DMS153 treated with DMSO at 0.1 percent for 48 hours (cell line): ENCODE data around the gene PIP4K2A.
"Not testable (repeated sequence)": the region's sequence is repeated elsewhere in the genome, so short reads cannot be mapped to it uniquely, and the experiment has no call there.

ENCODE experiments used
- DNase-seq: peaks from one replicate; lab custom pipeline; 2025; ENCODE audit not compliant: unreplicated experiment; lab: John Stamatoyannopoulos, UW

The PIP4K2A gene

GRCh38 chr10:22719406-22720042 lies 5.1 kb upstream of the PIP4K2A start:
- no peak for DNase-seq

GRCh38 chr10:22718659-22719058 lies 4.3 kb upstream of the PIP4K2A start:
- DNase-seq = not testable (repeated sequence)

- no peak for DNase-seq
Measured at GRCh38 chr10:22717728-22718127, 3.4 kb upstream of the PIP4K2A start.

DNA sequence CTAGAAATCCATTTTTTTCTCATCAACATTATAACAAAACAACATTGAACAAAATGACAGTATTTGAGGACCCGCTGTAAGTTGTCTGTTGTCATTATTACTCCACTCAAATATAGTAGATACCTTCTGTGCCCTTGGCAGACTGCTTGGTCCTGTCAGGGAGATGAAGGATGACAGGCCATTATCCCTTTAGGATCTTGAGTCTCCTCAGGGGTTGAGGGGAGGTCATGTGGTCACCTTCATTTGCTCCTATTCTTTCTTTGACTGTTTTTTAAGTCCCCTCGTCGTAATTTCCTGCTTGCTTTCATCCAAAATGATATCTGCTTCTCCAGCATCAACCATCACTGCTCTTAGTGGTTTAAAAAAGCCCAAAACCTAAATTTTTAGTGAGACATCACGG lies 2.6 kb upstream of the PIP4K2A start:
- no peak for DNase-seq

GRCh38 chr10:22715290-22715625 lies 880 bp upstream of the PIP4K2A start:
- DNase-seq = no peak

- DNase-seq = no peak
Measured at GRCh38 chr10:22713853-22714478, 412 bp downstream of the PIP4K2A start.

- DNase-seq = no peak
Measured at GRCh38 chr10:22712956-22713852, 1.2 kb downstream of the PIP4K2A start.

GRCh38 chr10:22712211-22712955 lies 2.0 kb downstream of the PIP4K2A start:
- no peak for DNase-seq

GRCh38 chr10:22711373-22711772 lies 3.0 kb downstream of the PIP4K2A start:
- DNase-seq = no peak

DNA sequence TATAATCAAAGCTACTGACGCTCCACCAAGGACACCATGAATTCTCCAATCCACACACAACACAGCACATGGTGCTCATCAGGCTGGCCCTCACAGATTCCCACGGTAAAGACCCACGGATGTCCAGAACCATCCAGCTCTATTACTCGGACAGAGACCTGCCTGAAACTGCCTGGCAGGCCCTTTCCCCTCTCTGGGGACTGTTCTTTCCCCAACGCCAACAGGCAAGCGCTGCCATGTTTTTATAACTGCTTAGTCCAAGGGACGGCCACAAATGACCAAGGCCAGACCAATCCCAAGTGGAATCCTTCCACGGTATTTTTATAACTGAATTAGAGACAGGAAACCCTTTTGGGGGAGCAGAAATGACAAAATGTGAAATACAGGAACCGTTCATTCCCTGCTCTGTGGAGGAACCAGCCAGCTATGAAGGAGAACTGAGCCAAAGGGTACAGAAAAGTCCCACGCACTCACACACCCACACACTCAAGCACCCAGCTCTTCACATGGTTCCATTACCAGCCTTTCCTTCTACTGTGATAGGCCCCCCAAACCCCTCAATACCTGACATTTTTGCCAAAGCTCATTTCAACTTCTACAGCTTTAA lies 4.1 kb downstream of the PIP4K2A start:
- no peak for DNase-seq

GRCh38 chr10:22708772-22709171 lies 5.6 kb downstream of the PIP4K2A start:
- DNase-seq = no peak

DNA sequence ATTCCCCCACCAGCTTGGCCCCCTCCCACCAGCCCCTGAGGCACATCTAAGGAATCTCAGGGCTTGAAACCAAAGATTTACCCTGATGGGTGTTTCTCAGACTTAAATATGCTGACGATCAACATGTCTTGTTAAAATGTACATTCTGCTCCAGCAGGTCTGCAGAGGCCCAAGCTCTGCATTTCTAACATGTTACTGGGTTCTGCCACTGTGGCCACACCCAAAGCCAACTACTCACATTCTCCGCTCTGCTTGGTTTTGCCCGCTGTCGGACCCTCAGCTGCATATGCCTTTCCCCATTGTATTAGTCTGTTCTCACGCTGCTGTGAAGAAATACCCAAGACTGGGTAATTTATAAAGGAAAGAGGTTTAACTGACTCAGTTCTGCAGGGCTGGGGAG lies 8.9 kb downstream of the PIP4K2A start:
- DNase-seq = no peak

- DNase-seq = no peak
Measured at GRCh38 chr10:22704942-22705341, 9.4 kb downstream of the PIP4K2A start.

- no peak for DNase-seq
Measured at GRCh38 chr10:22704471-22704911, 9.9 kb downstream of the PIP4K2A start.

DNA sequence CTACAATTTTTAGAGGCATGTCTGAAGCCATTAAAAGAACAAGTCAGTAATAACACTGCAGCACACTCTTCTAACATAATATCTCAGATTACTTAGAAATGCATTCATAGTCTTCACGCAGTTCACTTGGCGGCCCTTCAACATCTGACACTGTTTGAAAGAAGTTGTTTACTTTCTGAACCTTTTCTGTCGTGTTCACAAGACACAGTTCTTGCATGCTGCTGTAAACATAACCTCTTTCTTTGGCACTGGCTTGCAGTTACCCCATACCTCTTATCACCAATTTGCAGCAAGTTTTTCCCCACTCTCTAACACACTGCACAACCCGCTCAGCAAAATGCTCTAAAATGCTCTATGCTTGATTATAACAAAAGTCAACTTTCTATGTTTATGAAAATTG lies 12.0 kb downstream of the PIP4K2A start:
- DNase-seq = no peak

DNA sequence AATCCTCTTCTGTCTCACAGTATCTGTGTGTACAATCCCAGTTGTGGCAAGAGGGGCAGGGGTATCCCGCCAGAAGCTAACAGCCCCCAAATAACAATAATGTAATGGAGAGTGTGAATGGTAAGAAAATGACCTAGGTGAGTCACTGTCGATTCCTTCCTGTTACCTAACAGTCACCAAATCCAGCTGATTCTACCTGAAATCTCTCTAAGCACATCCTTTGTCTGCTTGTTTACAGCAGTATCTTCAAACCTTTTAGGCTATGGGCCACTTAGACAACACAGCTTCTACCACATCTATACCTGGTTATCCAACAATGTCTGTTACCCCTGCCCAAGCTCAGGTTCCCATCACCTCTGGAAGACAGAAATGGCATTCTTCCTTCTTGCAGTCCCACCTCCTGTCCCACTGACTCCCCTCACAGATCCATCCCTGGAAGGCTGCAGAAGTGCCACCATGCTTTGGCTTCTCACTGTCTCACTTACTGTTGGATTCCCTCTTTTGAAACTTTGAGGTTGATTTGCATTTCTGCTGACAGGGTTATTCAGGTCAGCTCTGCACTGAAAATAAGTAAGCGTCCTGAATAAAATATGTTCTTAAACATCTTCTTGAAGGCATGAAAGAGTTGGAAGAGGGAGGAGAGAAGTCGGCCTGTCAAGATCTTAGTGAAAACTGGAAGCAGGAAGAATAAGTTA lies 13.1 kb downstream of the PIP4K2A start:
- DNase-seq = no peak

- no peak for DNase-seq
Measured at GRCh38 chr10:22700489-22700888, 13.9 kb downstream of the PIP4K2A start.

- no peak for DNase-seq
Measured at GRCh38 chr10:22699976-22700375, 14.4 kb downstream of the PIP4K2A start.

- no peak for DNase-seq
Measured at GRCh38 chr10:22698941-22699440, 15.4 kb downstream of the PIP4K2A start.

- no peak for DNase-seq
Measured at GRCh38 chr10:22697800-22698199, 16.6 kb downstream of the PIP4K2A start.
